ENCODE measurements around the gene SKI. TPM values are rescaled to one million over a fixed set of nuclear protein-coding genes. Genes with fewer than 3 reads are reported as not detected.

The SKI gene
- polyA plus RNA-seq, 1 donor from 2014 or later: 0.78 TPM

DNA sequence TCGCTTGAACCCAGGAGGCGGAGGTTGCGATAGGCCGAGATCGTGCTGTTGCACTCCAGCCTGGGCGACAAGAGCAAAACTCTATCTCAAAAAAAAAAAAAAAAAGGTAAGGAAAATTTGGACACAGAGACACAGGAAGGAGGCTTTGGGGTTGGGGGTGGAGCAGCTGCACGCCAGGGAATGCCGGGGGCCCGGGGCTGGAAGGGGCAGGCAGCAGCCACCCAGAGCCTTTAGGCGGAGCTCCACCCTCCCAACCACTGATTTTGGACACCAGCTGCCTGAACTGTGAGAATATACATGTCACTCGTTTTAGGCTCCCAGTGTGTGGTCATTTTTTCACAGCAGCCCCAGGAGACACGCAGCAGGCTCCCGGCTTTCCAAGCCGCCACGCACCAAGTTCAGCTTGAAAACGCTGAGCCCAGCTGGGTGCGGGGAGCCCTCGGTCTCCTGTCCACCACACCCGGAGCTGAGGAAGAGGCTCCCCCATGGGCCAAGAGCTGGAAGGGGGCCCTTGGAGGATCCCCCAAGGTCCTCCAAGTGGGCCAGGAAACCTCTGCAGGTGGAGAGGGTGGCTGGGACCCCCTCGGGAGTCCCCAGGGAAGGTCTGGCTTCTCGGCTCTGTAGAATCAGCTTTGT is 27.7 kb upstream of the SKI start:
- no peak overlapping the region for H3K4me3 Mint-ChIP-seq
- no peaks in the 10 kb centered on the region for H3K27me3 Mint-ChIP-seq
- no peaks in the 10 kb centered on the region for H3K9me3 Mint-ChIP-seq
- no peaks in the 10 kb centered on the region for H3K36me3 Mint-ChIP-seq
- H3K4me1 Mint-ChIP-seq: peaks cover 0 to 17% (median 11%) of the 10 kb centered on the region in 3 donors
- no peak overlapping the region for H3K27ac Mint-ChIP-seq

DNA sequence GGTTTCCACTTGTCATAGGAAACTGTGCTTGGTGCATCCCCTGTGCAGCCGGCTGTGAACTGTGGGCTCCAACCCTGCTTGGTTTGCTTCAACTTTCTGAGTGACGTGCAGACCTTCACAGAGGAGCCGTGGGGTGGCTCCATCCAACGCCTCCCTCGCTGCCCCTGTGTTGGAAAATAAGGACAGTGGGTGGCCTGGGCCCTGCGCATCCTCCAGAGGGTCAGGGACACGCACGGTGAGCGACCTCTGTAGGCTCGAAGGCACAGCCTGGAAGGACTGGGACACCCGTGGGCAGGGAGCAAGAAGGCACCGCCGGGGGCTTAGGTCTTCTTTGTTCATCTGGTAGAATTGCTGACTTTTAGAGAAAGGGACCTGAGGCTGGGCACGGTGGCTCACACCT is 27.1 kb upstream of the SKI start:
- peak overlapping the region in 2 of 4 donors; percentile 22 to 55 for H3K4me3 Mint-ChIP-seq
- H3K36me3 Mint-ChIP-seq: no peaks in the 10 kb centered on the region
- peak overlapping the region in 2 of 3 donors; percentile 13 to 64 for H3K27ac Mint-ChIP-seq

DNA sequence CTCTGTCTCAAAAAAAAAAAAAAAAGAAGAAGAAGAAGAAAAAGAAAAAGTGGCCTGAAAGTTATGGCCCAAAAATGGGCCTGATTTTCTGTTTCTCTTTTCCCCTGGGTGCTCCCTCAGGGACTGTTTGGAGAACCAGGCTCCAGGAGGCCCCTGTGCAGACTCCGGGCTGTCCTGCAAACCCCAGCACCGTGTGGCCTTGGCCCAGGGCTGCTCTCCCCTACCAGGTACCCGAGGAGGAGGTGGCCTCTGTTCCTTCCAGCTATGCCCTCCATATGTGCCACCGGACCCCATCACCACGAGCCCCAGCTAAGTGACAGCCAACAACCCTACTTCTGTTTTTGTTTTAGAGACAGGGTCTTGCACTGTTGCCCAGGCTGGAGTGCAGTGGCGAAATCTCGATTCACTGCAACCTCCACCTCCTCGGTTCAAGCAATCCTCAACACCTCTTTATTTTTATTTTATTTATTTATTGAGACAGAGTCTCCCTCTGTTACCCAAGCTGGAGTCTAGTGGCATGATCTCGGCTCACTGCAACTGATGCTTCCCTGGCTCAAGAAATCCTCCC is 26.0 kb upstream of the SKI start:
- Mint-ChIP-seq H3K36me3 (no peaks in the 10 kb centered on the region), H3K4me3 (peak overlapping the region in 3 of 4 donors; percentile 49 to 85 (median 55)), H3K4me1 (peaks cover 0 to 17% (median 11%) of the 10 kb centered on the region in 3 donors), H3K9me3 (no peaks in the 10 kb centered on the region), H3K27ac (peak overlapping the region in 1 of 3 donors; percentile 88), H3K27me3 (no peaks in the 10 kb centered on the region)

More for the DNA sequence above, 27.1 kb upstream of the SKI start:
- no peaks in the 10 kb centered on the region for H3K27me3 Mint-ChIP-seq
- no peaks in the 10 kb centered on the region for H3K9me3 Mint-ChIP-seq
- H3K4me1 Mint-ChIP-seq: peaks cover 0 to 17% (median 11%) of the 10 kb centered on the region in 3 donors

DNA sequence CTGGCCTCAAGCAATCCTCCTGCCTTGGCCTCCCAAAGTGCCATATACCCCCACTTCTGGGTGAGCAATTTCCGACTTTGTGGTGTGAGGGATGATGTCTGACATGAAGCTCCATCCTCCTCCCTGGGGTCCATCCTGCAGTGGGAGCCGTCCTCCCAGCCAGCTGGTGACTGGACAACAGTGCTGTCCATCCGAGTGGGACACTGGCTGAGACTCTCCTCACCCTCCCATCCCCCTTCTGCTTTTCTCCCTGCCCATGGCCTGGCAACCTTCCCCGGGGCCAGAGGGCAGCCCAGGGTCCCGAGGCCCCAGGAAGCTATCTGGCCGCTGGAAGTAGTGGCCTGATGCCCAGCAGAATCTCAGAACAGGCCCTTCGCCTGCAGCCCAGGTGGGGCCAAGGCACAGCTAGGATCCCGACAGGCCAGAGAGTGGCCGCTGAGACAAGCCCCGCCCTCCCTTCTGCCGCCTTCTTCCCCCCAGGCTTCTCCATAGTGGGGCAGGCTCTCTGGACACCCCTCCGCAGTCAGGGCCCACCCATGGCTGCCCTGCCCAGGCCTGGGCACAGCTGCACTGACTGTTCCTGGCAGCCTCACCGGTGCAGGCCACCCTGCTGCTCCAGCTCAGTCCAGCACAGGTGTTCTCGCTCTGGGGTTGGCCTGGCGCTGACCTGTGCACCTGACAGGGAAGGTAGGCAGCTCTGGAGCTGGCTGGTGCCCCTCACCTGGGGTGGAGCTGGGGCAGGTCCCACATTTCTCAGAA is 25.1 kb upstream of the SKI start:
- H3K4me3 Mint-ChIP-seq: peak overlapping the region in 2 of 4 donors; percentile 41 to 47

DNA sequence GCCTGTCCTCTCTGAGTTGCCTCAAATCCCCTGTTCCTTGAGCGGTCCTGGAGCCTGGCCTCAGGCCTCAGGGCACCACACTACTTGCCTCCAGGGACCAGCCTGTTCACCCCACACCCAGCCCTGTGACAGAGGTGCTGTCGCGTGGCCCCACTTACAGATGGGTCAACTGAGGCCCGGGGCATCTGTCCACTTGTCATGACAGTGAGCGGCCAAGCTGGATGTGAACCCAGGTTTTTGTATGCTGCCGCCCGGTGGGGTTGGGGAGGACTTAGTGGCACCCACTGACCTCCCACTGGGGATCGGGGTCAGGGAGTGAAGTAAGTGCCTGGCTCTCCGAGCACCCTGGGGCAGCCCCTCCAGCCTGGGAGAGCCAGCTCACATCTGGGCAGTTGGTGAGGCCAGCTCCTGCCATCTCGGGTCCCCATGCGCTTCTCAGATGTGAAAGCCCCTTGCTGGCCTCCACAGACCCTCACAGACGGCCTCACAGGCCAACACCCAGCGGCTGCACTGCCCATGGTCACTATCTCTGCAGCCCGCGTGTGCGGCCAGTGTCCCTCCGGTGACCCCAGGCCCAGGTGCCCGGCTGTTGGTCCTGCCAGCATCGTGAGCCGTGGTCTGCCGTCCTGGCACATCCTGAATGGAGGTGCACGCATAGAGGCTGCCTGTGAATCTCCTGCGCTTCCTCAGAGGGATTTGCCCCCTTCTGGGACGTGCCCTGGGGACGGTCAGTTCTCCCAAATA is 24.3 kb upstream of the SKI start:
- Mint-ChIP-seq H3K4me1 (peaks cover 0 to 17% (median 11%) of the 10 kb centered on the region in 3 donors), H3K27ac (no peak overlapping the region), H3K27me3 (no peaks in the 10 kb centered on the region), H3K36me3 (no peaks in the 10 kb centered on the region), H3K9me3 (no peaks in the 10 kb centered on the region), H3K4me3 (no peak overlapping the region)

More for the DNA sequence above, 25.1 kb upstream of the SKI start:
- H3K9me3 Mint-ChIP-seq: no peaks in the 10 kb centered on the region
- no peaks in the 10 kb centered on the region for H3K27me3 Mint-ChIP-seq
- H3K27ac Mint-ChIP-seq: peak overlapping the region in 1 of 3 donors; percentile 88
- H3K4me1 Mint-ChIP-seq: peaks cover 0 to 17% (median 11%) of the 10 kb centered on the region in 3 donors
- no peaks in the 10 kb centered on the region for H3K36me3 Mint-ChIP-seq

DNA sequence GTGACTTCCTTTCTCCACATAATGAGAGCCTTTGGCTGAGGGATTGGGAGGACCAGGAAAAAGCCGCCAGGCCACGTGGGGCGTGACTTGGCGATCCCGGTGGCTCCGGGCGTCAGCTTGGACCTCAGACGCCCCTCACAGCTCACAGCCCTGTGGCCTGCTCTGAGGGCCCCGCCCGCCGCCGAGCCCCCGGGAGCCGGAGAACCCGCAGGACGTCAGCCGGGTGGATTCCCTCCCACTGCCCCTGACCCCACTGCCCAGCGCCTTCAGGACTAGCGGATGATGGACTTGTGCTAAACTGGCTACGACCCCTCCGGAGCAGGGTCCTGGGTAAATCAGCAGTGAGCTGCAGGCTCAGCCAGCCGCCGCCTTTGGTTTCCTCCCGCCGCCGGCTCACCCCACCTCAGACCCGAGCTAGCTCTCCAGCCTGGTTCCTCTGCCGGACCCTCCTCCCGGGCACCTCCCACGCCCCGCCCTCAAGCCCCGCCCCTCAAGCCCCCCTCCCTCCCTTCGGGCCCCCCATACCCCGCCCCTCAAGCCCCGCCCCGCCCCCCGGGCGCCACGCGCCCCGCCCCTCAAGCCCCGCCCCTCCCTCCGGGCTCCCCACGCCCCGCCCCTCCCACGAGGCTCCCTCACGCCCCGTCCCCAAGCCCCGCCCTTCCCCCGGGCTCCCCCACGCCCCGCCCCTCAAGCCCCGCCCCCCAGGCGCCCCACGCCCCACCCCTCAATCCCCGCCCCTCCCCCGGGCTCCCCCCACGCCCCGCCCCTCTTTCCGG is 23.5 kb upstream of the SKI start:
- no peaks in the 10 kb centered on the region for H3K9me3 Mint-ChIP-seq
- H3K36me3 Mint-ChIP-seq: no peaks in the 10 kb centered on the region
- H3K27ac Mint-ChIP-seq: no peak overlapping the region

DNA sequence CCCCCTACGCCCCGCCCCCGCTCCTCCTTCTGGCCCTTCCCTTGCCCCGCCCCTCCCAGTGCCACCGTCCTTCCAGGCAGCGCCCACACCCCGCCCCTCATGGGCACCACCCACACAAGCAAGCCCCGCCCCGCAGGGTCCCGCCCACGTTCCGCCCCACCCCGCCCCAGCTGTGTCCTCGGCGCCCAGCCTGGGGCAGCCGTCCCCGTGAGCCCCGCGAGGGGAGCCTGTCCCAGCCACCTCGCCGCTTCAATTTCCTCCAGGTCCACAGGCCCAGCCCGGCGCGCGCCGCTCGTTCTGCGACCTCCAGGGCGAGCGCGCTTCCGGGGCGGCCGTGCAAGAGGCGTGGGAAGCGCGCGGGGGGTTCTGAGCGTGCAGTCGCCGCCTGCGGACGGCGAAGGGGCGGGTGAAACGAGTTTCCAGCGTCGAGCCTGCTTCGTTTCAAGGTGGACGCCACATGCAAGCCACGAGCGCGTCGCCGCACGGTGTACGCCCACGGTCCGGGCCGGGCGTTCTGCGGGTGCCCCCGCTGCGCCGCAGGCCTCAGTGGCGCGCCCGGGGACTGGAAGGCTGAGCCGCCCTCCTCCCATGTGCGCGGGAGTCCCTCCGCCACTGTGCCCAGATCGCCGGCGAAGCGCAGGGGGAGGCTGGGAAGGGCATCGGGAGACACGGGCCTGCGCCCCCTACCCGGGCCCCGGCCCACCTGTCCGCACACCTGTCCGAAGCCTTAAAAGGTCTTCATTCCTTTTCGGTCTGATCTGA is 22.7 kb upstream of the SKI start:
- Mint-ChIP-seq H3K9me3 (no peaks in the 10 kb centered on the region), H3K4me3 (peak overlapping the region; percentile 69 to 82 (median 72)), H3K36me3 (no peaks in the 10 kb centered on the region), H3K4me1 (peaks cover 0 to 7% (median 7%) of the 10 kb centered on the region in 3 donors), H3K27ac (peak overlapping the region in 2 of 3 donors; percentile 39 to 68), H3K27me3 (no peaks in the 10 kb centered on the region)

More for the DNA sequence above, 23.5 kb upstream of the SKI start:
- H3K4me3 Mint-ChIP-seq: peak overlapping the region in 2 of 4 donors; percentile 40 to 82
- no peaks in the 10 kb centered on the region for H3K27me3 Mint-ChIP-seq
- peaks cover 0 to 12% (median 7%) of the 10 kb centered on the region in 3 donors for H3K4me1 Mint-ChIP-seq

DNA sequence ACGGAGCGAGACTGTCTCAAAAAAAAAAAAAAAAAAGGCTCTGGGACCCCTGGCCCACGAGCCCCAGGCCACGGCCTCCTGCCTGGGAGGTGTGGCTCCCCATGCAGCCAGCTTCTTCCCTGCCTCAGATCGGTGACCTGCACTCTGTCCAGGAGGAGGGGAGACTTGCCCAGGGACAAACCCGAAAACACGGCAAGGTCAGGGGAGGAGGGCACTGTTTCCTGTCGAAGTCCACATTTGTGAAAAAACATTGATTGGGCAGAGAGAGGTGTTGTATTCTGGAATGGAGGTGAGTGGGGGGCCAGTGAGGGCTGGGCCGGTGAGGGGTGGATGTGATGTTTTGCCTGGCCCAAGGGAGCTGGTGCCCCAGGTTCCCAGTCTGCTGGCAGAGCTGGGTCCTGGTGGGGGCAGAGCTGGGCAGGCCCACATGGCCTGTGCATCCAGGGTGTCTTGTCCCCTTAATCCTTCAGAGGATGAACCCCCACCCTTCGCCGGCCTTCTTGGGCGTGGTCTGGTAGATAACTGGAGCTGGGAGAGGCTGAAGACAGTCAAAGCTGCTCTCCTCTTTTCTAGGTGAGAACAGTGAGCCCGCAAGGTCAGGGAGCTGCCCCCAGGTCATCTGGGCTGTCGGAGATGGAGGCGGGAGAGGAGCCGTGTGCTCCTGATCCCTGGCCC is 21.2 kb upstream of the SKI start:
- Mint-ChIP-seq H3K4me3 (peak overlapping the region in 2 of 4 donors; percentile 59 to 71), H3K27ac (peak overlapping the region in 2 of 3 donors; percentile 60 to 90), H3K27me3 (no peaks in the 10 kb centered on the region), H3K4me1 (peaks cover 0 to 5% (median 4%) of the 10 kb centered on the region in 3 donors), H3K36me3 (no peaks in the 10 kb centered on the region), H3K9me3 (no peaks in the 10 kb centered on the region)

DNA sequence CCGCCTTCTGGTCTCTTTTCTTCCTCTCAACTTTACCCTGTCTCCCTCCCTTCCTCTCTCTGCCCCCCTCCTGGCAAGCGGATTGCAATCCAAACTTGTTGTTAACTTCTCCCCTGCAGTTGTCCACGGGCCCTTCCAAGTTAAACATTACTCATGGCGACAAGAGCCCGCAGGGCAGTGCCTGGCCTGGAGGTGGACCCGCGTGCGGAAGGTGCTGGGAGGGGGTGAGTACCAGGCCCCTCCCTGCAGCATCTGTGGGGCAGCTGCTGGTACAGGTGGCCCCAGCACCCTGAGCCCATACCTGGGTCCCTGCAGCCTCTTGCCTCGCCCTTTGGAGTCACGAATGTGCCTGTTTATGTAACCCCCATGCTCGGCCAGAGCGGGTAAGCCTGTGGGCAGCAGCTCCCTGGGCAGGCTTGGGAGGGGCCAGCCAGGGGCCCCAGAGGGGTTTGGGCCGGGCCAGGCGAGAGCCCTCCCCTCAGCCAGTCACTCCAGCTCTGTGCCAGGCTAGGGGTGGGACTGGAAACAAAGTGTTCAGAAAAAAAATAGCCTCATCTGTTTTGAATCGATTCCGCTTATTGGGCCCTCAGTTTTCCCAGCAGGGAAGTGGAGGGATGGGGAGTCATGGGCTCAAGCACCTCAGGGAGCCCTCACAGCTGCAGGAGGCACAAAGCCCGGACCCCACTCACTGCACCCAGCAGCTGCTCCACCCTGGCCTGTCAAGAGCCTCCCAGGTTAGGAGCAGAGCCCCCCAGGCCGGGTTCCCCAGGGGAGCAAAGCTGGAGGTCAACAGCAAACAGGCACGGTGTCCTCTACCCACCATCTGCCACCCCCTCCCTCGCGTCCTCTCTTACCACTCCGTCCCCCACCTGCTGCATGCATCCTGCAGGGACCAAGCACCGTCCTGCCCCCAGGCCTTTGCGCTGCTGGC is 19.5 kb upstream of the SKI start:
- peak overlapping the region in 2 of 4 donors; percentile 21 to 52 for H3K4me3 Mint-ChIP-seq
- H3K36me3 Mint-ChIP-seq: no peaks in the 10 kb centered on the region
- H3K4me1 Mint-ChIP-seq: peaks cover 0 to 3% (median 2%) of the 10 kb centered on the region in 3 donors
- no peaks in the 10 kb centered on the region for H3K9me3 Mint-ChIP-seq
- H3K27ac Mint-ChIP-seq: no peak overlapping the region
- no peaks in the 10 kb centered on the region for H3K27me3 Mint-ChIP-seq

DNA sequence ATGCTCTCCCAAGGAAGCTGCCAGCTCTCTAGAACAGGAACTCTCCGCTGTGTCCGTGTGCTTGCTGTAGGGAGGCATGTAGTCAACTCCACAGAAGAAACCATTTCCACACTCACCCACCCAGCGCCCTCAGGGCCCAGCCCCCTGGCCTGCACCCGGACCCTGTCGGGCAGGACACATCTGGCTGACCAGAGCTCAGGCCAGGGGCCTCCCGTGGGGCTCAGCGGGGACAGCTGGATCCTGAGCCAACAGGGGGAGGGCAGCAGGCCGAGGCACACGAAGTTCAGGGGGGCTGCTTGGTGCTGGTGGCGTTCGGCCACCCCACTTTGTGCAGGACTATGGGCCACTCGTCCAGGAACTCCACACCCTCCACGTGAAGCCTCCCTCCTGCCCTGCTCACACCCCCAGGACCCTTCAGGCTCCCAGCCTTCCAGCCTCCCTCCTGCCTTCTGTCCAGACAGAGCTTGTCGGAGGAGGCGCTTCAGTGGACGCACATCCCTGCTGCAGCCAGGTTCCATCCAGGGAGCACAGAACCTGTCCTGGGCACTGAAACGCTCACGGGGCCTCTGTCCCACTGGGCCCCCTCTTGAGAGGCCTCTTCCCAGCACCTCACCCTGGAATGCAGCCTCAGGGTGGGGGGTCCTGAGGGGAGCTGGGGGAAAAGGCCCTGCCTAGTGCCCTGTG is 18.6 kb upstream of the SKI start:
- H3K27ac Mint-ChIP-seq: no peak overlapping the region
- peaks cover 0 to 2% (median 1%) of the 10 kb centered on the region in 3 donors for H3K4me1 Mint-ChIP-seq
- H3K4me3 Mint-ChIP-seq: peak overlapping the region in 1 of 4 donors; percentile 21
- H3K27me3 Mint-ChIP-seq: no peaks in the 10 kb centered on the region
- H3K36me3 Mint-ChIP-seq: no peaks in the 10 kb centered on the region
- H3K9me3 Mint-ChIP-seq: no peaks in the 10 kb centered on the region

DNA sequence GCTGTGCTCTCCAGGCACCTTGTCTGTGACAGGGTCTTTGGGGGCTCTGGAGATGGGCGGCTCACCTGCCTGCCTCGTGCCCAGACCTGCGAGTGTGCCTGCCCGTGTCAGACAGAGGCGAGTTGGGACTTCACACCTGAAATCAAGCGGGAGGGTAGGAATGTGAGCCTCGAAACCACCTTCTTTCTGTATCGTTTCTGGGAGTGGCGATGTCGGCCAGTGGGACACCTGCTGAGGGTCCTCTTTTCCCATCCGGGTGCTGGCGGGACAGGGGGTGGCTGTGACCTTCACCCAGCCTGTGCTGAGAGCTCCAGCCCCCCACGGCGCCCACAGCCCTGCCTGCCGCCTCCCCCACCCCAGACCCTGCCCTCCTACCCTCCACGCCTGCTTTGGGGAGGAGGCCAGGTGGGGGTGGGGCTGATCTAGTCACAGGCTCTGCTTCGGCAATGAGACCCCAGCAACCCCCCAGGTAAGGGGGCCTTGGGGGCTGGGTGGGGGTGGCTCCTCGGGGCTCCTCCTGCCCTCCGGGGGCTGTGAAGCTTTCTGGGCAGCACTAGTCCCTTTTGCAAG is 17.9 kb upstream of the SKI start:
- Mint-ChIP-seq H3K27ac (no peak overlapping the region), H3K4me1 (peaks cover 0 to 1% (median 0%) of the 10 kb centered on the region in 3 donors), H3K9me3 (no peaks in the 10 kb centered on the region), H3K4me3 (no peak overlapping the region), H3K36me3 (no peaks in the 10 kb centered on the region), H3K27me3 (no peaks in the 10 kb centered on the region)

DNA sequence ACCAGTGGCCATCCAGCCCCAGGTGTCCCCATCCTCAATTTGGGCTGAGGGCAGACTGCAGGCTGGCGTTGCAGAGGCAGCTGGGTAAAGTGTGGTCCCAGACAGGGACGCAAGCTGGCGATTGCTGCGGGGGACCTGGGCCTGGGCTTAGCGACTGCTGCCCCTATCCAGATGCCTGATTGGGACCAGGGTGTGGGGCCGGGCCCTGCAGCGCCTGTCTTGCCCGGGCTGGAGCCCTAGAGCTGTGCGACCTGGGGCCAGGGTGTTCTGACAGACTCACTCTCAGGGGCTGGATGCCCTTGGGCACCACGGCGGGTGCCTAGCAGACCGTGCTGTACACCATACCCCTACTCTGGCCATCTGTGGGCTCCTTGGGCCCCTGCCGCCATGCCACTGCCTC is 17.3 kb upstream of the SKI start:
- no peak overlapping the region for H3K4me3 Mint-ChIP-seq

More for the DNA sequence above, 17.3 kb upstream of the SKI start:
- Mint-ChIP-seq H3K9me3 (no peaks in the 10 kb centered on the region), H3K27ac (no peak overlapping the region), H3K27me3 (no peaks in the 10 kb centered on the region), H3K36me3 (no peaks in the 10 kb centered on the region), H3K4me1 (peaks cover 0 to 1% (median 0%) of the 10 kb centered on the region in 3 donors)

Measured in IgD-negative memory B cell (primary cell).